ENCODE measurements around the gene DNM2.
"Not testable (repeated sequence)": the region's sequence is repeated elsewhere in the genome, so short reads cannot be mapped to it uniquely, and the experiment has no call there.

Gene DNM2

DNA sequence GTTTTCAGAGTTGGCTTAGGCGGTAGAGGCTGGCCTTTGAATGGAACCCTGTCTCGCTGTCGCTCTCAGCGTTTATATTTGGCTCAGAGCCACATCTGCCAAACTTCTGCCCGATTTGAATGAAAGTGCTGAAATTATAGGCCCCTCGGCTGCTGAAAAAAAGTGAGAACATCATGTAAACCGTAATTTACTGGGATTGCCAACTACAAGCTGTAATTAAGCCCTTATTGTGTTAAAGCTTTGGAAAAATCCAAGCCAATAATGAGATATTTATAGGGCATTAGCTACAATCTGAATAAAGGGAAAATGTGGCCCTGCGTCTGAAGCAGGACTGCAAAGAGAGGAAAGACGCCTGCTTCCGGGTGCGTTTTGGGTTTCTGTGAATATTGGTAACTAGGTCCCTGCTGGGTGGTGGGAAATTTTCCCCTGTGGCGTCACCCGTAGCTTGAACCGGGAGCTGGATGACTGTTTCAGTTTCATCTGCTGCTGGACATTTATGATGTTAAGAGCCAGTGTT lies 9.9 kb downstream of the DNM2 start:
- peak; percentile 96 for DNase-seq

DNA sequence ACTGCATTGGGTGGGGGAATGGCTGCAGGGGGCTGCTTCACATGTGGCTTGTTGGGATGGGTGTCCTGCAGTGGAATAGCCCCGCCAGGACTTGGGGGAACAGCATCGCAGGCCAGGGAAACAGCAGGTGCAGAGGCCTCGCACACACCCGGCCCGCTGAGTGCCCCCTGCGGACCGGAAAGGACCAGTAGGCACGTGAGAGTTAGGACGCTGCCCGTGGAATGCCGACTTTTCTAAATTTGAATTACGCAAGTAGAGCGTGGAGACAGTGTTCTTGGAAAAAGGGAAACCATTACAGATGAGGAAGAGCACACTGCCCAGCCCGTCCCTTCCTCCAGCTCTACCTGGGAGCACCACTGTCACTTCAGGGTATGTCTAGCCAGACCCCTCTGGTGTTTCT lies 11.5 kb downstream of the DNM2 start:
- DNase-seq, result no peak

DNA sequence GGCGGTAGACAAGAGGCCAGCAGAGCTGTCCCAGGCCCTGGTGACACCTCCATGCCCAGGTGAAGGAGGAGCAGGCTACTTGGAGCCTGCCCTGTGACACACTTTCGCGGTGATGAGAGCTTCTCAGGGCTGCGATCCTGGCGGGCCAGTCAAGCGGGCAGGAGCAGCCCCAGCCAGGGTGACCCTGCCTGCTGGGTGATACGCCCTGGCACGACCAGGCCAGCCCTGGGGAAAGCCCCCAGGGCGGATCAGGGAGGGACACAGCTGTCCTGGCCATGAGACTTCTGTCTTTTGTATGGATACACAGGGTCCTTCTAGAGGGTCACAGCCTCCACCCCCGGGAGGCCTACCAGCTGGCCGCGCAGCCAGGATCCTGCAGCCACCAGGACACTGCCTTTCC lies 13.1 kb downstream of the DNM2 start:
- no peak for DNase-seq

DNA sequence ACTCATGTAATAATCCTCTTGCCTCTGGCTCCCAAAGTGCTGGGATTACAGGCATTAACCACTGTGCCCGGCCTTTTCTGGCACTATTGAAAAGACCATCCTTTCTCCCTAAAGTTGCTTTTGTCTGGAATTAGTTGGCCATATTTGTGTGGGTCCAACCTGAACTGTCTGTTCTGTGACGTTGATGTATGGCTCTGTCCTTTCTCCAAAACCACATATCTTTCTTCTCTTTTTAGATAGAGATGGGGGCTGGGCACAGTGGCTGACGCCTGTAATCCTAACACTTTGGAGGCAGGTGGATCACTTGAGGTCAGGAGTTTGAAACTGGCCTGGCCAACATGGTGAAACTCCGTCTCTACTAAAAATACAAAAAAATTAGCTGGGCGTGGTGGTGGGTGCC lies 17.9 kb downstream of the DNM2 start:
- DNase-seq, result no peak

- no peak for DNase-seq
These were observed 18.3 kb downstream of the DNM2 start for GRCh38 chr19:10736189-10736588.

- DNase-seq, result no peak
These were observed 19.2 kb downstream of the DNM2 start for GRCh38 chr19:10736916-10737551.

DNA sequence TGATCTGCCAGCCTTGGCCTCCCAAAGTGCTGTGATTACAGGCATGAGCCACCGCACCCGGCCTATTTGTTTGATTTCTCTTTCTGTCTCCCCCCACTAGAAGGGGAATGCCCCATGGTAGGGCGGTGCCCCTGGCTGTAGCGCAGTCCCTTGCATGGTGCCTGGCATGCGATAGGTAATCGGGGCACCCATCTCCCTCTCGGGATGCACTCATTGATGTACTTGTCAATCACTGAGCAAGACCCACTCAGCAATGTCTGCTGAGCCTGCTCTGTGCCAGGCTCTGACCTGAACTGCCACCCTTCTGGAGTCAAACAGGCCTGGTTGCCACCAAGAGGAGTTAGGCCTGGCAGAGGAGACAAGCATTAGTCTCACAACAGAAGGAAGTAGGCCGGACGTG lies 19.8 kb downstream of the DNM2 start:
- DNase-seq, result no peak

DNA sequence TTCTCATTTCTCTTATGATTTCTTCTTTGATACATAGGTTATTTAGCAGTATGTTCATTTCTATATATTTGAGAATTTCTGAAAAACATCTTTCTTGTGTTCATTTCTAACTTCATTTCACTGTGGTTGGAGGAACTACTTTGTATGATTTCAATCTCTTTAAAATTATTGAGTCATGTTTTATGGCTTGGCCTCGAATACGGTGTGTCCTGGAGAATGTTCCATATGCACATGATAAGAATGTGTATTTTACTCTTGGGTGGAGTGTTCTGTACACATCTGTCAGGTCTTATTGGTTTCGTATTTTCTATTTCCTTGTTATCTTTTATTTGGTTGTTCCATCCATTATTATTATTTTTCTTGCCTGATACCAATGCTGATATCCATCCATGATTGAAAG lies 22.9 kb downstream of the DNM2 start:
- no peak for DNase-seq

DNA sequence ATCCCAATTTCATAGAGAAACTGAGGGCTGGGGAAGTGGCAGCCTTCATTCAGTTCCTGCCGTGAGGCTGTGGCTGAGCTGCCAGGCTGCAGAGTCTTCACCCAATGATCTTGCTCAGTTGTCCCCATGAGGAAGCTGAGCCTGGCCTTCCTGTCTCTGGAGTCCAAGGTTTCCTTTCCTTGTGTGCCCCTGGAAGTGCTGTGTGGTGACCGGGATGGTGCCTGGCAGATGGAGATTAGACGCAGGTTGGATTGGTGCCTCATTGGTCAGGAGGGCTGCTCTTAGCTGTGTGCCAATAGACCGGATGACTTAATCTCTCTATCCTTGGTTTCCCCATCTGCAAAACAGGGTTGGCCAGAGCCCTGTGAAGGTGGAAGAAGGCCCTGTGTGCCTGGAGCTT lies 24.6 kb downstream of the DNM2 start:
- no peak for DNase-seq

DNA sequence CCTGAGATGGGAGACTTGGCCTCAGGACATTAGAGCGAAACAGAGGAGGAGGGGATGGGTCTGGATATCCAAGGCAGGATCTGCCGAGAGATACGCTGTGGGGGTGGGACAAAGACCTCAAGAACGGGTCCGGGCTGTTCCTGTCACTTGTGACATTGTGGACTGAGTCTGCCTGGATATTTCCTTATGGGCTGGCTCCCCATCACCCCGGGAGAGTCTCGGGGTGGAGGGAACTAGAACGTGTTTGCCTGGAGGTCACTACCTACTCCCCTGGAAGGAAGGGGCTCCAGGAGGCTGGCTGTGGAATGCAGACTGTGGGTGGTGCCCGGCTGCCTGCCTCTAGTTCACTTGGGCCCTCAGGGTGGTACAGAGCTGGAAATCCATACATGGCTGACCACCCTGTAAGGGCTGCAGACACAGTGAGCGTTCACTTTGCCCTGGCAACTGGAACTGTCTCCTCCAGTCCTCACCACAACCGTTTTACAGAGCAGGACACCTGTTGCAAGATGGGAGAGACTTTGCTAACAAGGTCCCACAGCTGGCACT lies 26.4 kb downstream of the DNM2 start:
- DNase-seq, result no peak

GRCh38 chr19:10744801-10745293 lies 27.0 kb downstream of the DNM2 start:
- DNase-seq, result no peak

DNA sequence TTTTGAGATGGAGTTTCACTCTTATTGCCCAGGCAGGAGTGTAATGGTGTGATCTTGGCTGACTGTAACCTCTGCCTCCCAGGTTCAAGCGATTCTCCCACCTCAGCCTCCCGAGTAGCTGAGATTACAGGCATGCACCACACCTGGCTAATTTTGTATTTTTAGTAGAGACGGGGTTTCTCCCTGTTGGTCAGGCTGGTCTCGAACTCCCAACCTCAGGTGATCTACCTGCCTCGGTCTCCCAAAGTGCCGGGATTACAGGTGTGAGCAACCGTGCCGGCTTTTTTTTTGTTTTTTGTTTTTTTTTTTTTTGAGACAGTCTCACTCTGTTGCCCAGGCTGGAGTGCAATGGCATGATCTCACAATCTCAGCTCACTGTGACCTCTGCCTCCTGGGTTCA lies 28.6 kb downstream of the DNM2 start:
- not testable (repeated sequence) for DNase-seq

DNA sequence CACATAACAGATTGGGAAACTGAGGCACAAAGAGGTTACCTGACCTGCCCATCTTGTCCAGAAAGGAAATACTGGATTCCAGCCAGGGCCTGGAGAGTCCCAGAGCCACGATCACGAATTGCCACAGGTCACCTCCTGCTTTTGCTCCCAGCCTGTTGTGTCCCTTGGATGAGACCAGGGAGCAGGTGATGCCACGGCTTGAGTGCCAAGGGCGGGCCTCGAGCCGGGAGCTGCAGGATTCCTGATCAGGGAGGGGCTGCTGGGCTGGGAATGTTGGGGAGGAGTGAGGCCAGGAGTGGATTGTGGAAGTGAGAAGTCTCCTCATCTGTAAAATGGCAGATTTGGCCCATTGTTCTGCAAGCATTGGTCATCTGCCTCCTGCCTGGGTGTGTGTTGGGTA lies 29.4 kb downstream of the DNM2 start:
- DNase-seq, result peak; percentile 47

GRCh38 chr19:10747674-10748073 lies 29.8 kb downstream of the DNM2 start:
- DNase-seq, result no peak

DNA sequence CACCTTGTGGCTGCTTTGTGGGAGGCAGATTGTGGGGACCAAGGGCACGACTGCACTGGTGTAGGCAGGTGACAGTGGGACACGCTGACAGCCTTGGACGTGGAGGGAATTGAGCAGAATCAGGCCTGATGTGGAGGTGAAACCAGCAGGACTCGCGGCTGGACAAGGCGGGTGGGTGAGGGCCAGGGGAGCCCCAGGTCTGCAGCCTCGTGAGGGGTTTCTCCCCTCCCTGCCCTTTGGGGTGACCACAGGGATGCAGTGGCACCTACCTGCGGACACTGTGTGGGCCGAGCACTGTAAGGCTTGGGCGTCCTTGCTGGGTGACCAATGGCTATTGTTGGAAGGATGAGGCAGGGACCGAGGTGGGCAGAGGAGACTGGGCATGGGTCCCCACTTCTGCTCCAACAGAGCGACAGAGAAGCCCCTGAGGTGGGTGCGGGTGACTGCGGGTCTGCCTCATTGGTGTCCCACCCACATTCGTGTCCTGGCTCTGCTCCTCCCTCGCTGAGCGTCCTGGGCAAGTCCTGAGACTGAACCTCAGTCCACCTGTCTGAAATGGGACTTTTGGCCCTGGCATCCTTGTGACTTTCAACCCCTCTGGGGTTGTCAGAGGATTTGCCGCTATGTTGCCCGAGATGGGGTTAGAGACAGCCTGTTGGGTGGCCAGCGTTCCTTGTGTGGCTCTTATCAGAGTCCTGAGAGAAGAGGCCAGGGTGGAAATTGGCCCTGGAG lies 30.5 kb downstream of the DNM2 start:
- no peak for DNase-seq

DNA sequence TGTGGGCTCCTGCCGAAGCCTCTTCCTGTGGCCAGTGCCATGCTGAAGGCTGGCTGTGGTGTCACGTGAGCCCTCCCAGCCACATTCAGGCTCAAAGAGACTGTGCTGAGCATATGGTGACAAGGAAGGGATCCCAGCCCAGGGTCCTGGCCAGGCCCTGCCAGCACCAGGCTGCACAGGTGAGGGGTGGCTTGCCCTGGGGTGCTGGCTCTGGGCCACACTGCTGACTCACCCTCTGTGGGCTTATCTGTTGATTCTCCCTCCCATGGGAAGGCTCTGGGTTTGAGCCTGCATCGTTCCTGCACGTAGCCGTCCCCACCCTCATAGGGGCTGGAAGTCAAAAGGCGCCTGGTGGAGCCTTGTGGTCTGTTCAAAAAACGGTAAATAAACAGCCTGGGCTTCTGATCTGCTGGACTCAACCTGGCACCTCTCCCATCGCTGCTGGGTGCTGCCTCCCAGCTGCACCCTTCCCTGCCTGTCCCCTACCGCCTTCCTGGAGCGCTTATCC lies 31.1 kb downstream of the DNM2 start:
- DNase-seq, result peak; percentile 97

DNA sequence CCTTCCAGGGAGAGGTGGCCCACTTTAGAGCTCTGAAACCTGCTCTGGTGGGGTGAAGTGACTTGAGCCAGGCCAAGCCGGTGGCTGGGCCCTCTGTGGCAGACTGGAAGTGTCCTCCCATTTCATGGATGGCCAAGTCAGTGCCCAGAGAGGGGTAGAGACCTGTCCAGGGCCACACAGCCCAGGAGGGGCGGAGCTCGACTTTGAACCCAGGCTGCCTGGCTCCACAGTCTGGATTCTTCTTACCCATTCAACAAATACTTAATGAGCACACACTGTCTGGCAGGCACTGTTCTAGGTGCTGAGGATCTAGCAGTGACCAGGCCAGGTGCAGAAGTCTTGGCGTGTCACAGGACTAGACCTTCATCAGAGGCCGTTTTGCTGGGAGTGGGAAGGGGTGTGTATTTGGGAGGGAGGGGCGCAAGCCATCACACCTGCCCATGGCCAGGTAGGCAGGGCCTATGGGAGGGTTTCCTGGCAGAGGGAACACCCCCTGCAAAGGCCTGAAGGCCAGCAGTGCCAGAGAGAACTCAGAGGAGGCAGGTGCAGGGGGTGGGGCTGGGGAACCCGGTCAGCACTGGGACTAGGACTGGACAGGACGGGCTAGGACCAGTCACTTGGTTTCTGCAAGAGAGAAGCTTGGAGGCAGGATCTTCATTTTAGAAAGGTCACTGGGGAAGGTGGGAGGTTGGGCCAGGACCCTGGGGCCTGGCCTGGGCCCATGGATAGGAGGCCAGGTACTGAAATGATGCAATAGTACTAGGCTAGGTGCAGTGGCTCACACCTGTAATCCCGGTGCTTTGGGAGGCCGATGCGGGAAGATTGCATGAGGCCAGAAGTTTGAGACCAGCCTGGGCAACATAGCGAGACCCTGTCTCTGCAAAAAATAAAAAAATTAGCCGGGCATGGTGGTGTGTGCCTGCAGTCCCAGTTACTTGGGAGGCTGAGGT lies 31.8 kb downstream of the DNM2 start:
- peak; percentile 62 for DNase-seq

- no peak for DNase-seq
These were observed 33.5 kb downstream of the DNM2 start for GRCh38 chr19:10751109-10751953.

DNA sequence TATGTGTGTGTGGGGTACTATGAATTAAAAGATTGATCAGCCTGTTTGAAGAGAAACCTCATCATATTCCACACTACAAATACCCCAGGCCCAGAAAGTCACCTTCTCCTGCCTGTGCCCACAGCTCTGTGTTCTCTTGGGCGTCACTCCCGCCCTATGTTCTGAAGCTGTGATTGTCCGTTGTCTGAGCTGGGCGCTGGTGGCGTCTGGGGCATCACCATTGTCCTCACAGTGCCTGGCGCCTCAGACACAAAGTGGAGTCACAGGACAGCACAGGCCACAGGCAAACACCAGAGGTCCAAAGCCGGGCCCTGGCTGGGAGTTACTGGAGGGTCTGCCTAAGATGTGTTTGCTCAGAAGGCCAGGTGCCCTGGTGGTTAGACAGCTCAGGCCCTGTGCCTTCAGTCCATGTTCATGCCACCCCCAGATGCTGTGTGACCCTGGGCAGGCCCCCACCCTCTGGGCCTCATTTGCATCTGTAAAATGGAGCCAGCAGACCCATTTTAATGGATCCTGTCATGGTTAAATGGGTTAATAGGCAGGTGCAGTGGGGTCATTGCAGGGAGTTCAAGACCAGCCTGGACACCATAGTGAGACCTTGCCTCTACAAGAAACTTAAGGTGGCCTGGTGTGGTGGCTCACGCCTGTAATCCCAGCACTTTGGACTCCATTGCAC lies 34.5 kb downstream of the DNM2 start:
- DNase-seq, result no peak

DNA sequence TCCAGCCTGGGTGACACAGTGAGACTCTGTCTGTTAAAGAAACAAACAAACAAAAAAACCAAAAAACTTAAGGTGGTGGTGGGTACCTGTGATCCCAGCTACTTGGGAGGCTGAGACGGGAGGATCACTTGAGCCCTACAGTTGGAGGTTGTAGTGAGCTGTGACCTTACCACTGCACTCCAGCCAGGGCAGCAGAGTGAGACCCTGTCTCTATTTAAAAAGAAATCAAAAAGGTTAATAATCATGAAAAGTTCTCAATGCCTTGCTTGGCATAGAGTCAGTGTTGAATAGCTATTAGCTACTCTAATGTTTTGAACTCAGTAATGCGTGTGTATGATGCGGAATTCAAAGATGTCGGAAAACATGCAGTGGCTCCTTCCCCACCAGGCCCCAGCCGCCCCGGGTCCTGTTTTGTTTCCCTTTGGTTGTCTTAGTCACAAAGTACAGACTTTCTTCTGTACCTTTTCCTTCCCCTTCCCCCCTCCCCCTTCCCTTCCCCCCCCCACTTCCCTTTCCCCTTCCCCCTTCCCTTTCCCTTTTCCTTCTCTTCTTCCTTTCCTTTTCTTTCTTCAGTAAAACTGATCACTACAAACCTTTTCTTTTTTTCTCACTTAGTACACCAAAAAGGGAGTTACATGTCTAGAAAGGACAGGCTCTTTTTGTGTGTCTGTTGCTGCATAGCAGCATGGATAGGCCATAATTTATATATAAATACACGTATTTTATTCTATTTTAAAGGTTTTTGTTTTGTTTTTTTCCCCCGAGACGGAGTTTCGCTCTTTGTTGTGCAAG lies 35.2 kb downstream of the DNM2 start:
- DNase-seq, result no peak

All from NCI-H69 (cell line).